HG03575 (cell line): Measurements from ENCODE around the gene CARD11.
"Not testable (repeated sequence)": the region's sequence is repeated elsewhere in the genome, so short reads cannot be mapped to it uniquely, and the experiment has no call there.

Source experiments
- ATAC-seq: cut with Tn5 transposase; IDR thresholded peaks from one replicate; pipeline ENCODE4 v1.9.1; 2021; ENCODE audit not compliant: unreplicated experiment, insufficient number of reproducible peaks, low FRiP score; ENCODE audit errors: extremely low read depth

Gene CARD11

GRCh38 chr7:3028071-3028757 lies 15.5 kb downstream of the CARD11 start:
- ATAC-seq, result no peak

- ATAC-seq, result no peak
Measured at GRCh38 chr7:3027005-3027845, 16.4 kb downstream of the CARD11 start.

GRCh38 chr7:3025616-3026015 lies 18.1 kb downstream of the CARD11 start:
- no peak for ATAC-seq

GRCh38 chr7:3021825-3022224 lies 21.8 kb downstream of the CARD11 start:
- ATAC-seq, result no peak

GRCh38 chr7:3021224-3021623 lies 22.4 kb downstream of the CARD11 start:
- not testable (repeated sequence) for ATAC-seq

DNA sequence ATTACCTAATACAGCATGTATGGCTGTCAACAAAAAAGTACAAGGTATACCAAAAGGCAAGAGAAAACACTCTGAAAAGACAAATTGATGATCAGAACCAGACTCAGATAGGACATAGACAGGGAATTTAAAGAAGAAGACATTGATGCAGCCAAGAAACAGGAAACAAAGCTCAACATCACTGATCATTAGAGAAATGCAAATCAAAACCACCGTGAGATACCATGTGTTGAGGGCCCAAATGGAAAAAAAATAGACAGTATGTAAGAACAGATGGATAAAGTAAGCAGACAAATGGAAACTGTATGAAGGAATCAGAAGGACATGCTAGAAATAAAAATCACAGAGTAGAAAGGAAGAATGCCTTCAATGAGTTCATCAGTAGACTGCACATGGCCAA lies 23.3 kb downstream of the CARD11 start:
- no peak for ATAC-seq

GRCh38 chr7:3019801-3020200 lies 23.9 kb downstream of the CARD11 start:
- ATAC-seq, result no peak

DNA sequence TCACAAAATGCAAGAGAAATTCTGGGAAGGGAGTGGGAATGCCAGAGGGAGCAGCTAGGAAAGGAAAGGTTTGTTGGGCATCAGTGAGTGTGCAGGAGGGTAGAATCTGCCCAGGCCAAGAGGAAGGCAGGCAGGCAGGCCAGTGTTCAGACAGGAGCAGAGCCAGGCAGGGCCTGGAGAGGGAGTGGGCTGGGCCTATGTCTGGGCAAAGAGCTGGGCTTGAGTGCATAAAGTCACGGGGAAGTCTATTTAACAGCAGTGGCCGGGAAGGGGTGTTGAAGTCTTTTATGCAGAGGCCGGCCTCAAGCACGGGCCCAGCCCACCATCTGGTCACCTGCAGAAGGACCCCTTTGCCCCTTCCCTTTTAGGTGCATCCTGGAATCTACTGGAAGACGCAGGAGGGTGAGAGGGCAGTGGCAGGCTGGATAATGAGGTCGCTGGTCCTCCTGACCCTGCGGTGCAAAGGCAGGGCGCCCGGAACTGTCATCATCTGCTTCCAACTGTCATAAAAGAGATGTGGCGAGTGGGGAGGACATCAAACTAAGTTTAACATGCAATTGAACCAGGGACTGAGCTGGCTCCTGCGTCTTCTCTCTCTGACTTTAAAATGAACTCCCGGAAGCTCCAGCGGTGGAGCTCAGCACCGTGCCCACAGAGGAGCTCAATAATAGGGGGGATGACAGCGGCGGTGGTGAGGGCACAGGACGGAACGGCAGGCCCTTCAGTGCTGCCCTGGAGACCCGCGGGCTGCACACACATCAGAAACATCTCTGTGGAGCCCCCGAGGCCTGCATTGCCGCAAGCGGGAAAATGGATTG lies 29.5 kb downstream of the CARD11 start:
- ATAC-seq, result no peak

DNA sequence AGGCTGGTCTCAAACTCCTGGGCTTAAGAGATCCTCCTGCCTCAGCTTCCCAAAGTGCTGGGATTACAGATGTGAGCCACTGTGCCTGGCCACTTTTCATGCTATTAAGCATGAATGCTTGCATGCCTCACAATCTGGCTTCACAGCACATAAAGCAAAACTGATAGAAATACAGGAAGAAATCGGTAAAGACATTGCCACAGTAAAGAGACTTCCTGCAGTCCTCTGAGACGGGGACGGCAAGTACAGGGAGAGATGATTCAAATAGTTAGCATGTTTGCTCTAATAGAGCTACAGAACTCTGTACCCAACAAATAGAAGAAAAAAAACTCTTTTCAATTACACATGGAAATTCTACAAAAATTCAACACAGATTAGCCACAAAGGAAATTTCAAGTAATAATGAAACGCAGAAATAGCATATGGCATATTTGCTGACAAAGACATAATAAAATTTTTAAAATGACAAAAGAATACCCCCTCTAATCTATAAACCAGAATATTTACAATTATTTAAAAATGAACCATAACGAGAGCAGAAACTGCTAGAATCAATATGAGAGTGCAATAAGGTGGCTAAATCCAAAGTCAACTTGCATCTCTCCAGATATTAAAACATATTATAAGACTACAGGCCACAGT lies 32.3 kb downstream of the CARD11 start:
- no peak for ATAC-seq

- no peak for ATAC-seq
Measured at GRCh38 chr7:3010161-3010560, 33.5 kb downstream of the CARD11 start.

DNA sequence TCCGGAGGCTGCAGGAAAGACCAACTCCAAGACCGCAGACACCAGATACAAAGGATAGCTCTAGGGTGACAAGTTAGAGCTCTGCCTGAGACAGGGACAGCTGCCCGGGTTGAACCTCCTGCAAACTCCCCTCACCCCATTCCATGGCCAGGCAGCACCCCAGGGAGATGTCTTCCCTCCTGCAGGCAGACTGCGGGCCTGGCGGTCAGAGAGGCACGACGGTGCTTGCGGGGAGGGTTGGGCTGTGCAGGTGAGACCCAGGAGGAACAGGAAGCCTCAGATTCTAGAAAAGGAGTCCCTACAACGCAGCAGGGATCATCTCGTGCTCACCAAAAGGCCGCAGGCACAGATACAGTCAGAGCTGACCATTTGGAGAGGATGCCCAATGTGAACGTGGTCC lies 34.6 kb downstream of the CARD11 start:
- no peak for ATAC-seq

DNA sequence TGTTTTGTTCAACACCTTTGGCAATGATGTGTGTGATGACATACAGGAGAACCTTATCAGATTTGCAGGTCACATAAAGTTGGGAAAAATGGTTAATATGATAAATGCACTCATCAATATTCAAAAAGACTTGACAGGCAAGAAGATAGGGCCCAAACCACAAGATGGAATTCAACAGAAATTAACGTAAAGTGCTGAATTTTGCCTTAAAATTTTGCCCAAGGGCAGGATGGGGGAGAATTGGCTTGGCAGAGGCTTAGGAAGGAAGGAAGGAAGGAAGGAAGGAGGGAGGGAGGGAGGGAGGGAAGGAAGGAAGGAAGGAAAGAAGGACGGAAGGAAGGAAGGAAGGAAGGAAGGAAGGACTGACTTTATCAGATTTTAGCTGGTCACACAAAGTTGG lies 35.3 kb downstream of the CARD11 start:
- ATAC-seq, result no peak

DNA sequence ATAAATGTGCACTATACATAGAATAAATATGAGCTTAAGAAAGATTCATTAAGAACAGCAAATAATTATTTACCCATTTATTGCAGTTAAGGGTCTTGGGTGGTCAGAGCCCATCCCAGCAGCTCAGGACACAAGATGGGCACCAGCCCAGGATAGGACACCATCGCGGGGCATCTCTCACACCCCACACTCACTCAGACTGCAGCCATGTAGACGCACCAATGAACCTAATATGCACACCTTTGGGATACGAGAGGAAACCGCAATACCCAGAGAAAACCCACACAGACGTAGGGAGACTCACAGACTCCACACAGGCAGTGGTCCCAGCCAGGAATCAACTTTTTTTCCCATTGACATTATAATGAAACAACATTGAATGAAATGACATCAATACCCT lies 36.0 kb downstream of the CARD11 start:
- no peak for ATAC-seq

- ATAC-seq, result no peak
Measured at GRCh38 chr7:3005257-3005656, 38.4 kb downstream of the CARD11 start.

- no peak for ATAC-seq
Measured at GRCh38 chr7:3003936-3004335, 39.7 kb downstream of the CARD11 start.

DNA sequence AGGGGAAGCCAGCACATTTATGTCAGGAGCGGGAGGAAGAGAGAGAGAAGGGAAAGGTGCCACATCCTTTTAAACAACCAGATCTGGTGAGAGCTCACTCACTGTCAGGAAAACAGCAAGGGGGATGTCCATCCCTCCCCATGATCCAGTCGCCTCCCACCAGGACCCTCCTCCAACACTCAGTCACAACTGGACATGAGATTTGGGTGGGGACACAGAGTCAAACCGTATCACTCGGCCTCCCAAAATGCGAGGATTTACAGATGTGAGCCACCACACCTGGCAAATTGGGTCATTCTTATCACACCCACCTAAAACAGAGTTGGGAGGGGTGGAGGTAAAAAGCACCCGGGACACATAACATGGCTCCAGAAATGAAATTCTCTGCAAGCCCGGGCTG lies 41.0 kb downstream of the CARD11 start:
- ATAC-seq, result no peak

GRCh38 chr7:3000566-3000965 lies 43.1 kb downstream of the CARD11 start:
- no peak for ATAC-seq

DNA sequence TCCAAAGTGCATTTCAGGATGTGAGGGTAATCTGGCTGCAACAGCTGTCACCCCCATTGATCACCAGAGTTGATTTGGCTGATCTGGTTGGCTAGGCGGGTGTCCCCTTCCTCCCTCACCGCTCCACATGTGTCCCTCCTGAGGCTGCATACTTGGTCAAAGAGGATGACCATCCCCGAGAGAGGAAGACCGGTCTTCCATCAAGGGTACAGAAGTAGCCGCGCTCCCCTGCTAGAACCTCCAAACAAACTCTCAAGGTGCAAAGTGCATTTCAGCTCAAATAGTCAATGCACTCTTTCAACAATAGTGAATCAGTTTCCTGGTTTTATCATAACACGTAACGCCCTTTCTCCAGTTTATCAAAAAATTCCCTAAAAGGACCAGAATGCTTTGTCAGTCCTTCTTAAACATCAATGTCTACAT lies 44.6 kb downstream of the CARD11 start:
- no peak for ATAC-seq

- ATAC-seq, result no peak
Measured at GRCh38 chr7:2997014-2997413, 46.7 kb downstream of the CARD11 start.
